GM21381 (cell line): ENCODE data around the gene RAPGEF5.

ENCODE experiments used
- ATAC-seq: cut with Tn5 transposase; IDR thresholded peaks from one replicate; pipeline ENCODE4 v1.9.1; 2021; ENCODE audit warnings: mild to moderate bottlenecking, moderate library complexity; ENCODE audit not compliant: unreplicated experiment

The RAPGEF5 gene

GRCh38 chr7:22229148-22229547 lies 127.8 kb downstream of the RAPGEF5 start:
- no peak for ATAC-seq

- ATAC-seq, result no peak
Measured at GRCh38 chr7:22223807-22224206, 133.1 kb downstream of the RAPGEF5 start.

DNA sequence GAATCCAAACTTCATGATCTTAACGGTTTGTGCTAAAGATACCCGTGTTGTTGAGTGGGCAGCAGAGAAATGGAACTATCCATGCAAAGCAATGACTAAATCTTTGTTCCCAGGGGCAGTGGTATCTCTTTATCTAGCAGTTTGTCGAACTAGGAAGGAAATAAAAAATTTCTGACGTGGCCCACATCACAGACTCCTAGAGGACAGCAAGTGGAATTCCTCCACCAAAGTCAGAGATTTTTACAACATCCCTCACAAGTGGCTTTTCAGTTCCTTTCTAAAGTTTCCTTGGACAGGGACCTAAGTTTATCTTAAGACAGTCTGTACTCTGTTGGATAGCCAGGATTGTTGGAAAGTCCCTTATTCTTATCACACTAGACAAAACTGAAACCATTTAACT lies 136.0 kb downstream of the RAPGEF5 start:
- ATAC-seq, result no peak

GRCh38 chr7:22219739-22220493 lies 137.0 kb downstream of the RAPGEF5 start:
- ATAC-seq, result no peak

- no peak for ATAC-seq
Measured at GRCh38 chr7:22219036-22219435, 137.9 kb downstream of the RAPGEF5 start.

- no peak for ATAC-seq
Measured at GRCh38 chr7:22216832-22217475, 140.0 kb downstream of the RAPGEF5 start.

- no peak for ATAC-seq
Measured at GRCh38 chr7:22216309-22216708, 140.6 kb downstream of the RAPGEF5 start.

GRCh38 chr7:22214000-22214399 lies 143.0 kb downstream of the RAPGEF5 start:
- no peak for ATAC-seq

DNA sequence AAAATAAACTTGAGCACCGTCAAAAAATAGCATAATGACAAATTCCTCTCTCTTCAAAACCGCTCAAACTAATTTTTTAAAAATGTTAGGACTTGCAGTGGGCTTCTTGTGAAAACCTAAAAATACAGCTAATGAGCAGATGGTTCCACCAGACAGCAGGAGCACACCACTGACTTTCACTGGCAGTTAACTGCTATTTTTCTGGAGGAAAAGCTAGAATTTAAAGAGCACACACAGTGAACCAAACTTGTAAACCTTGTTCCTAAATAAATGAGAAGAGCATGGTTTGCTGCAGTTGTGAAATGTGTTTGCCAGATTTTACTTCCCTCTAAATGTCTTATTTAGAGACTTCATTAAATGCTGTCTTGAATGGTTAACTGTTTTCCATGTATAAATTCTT lies 143.9 kb downstream of the RAPGEF5 start:
- no peak for ATAC-seq

GRCh38 chr7:22210967-22211366 lies 146.0 kb downstream of the RAPGEF5 start:
- ATAC-seq, result no peak

- no peak for ATAC-seq
Measured at GRCh38 chr7:22210355-22210754, 146.6 kb downstream of the RAPGEF5 start.

GRCh38 chr7:22208799-22209198 lies 148.2 kb downstream of the RAPGEF5 start:
- ATAC-seq, result no peak

GRCh38 chr7:22207724-22208225 lies 149.2 kb downstream of the RAPGEF5 start:
- ATAC-seq, result no peak

GRCh38 chr7:22205631-22206030 lies 151.3 kb downstream of the RAPGEF5 start:
- ATAC-seq, result no peak

- no peak for ATAC-seq
Measured at GRCh38 chr7:22204312-22204711, 152.6 kb downstream of the RAPGEF5 start.

- no peak for ATAC-seq
Measured at GRCh38 chr7:22202141-22202540, 154.8 kb downstream of the RAPGEF5 start.

GRCh38 chr7:22201186-22201880 lies 155.6 kb downstream of the RAPGEF5 start:
- no peak for ATAC-seq

DNA sequence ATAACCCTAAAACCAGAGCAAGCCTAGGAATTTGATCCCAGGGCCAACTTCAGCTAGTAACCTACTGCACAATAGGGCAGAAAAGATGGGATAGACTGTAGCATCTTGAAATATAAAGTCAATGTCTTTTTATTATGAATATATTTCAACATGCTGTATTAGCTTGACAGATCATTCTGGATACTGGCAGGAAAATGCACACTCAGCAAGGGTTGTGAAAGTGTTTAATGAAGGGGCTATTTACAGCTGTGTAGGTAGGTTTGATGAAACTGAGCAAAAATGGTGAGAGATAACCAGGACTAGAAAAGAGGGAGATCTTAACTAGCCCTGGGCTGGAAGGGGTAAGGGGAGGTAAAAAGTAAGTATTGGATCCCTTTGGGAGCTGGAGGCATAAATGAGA lies 156.2 kb downstream of the RAPGEF5 start:
- ATAC-seq, result no peak

DNA sequence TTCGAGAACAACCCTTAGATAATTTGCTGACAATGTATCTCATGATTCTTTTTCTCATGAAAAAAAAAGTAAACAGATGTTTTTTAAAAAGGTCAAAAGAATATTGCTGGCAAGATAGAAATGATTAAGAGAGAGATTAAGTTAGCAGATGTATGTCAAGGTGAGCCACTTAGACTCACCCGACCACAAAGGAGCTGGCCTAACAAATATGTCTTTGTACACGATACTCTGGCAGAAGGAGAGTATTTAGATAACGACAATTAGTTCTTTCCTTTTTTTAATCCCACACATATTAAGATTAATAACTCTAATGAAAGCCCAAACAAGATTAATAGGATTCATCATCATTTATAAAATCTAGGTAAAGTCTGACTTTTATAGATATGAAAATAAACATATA lies 156.7 kb downstream of the RAPGEF5 start:
- no peak for ATAC-seq

DNA sequence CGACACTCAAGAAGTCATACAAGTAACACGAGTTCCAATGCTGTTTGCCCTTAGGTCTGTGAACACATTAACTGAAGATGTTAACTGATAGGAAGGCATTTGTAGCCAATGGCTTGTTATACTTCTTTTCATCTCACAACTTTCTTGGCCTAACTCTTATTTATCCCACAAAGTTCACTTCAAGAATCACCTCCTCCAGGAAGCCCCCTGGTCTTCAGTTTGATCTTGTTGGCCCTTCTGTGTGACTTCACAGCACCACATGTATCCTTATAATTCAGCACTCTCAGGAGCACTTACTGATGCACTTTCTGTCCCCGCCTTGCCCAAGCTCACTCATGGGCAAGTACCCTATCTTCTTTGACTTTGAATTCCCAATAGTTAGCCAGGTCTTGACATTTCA lies 159.6 kb downstream of the RAPGEF5 start:
- no peak for ATAC-seq

DNA sequence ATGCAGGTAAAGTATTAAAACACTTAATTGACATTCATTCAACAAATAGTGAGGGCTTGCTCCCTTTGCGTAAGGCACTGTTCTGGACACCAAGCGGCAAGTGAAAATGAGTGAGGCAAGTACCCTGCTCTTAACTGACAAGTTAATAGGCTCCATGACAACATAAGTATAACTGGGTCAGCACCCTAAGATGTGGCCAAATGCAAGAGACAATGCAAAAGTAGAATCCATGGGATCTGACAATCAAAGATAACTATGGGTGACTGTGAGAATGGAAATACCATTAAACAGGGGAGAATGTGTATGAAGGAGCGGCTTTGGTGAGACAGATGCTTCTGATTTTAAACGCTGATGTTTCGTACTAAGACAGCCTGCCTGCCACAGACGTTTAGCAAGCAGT lies 160.5 kb downstream of the RAPGEF5 start:
- ATAC-seq, result no peak
